ENCODE measurements around the gene TMEM8B.
"Not testable (repeated sequence)": the region's sequence is repeated elsewhere in the genome, so short reads cannot be mapped to it uniquely, and the experiment has no call there.

Gene TMEM8B

DNA sequence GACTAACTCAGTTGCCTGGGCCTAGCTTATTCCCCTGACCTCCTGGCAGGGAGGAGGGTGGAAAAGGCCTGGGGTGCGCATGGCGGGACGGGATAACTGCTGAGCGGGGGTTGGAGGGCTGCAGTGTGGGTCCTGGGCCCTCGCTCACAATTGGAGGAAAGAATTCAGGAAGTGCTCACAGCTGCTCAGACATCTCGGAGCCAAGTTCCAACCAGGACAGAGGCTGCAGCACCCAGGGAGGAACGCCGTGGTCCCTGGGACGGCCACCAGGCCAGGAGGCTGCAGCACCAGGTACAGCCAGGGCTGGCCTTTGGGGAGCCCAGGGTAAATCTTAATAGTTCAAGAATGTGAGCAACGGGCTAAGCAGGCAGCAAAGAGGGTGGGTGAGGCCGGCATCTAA is 80.2 kb downstream of the TMEM8B start, which contains the start of gene SPAAR:
Gene SPAAR (plus strand): TSS at position 217 of the 400 bp plus-strand sequence. CDS start 974 bp downstream, outside the sequence.
- DNase-seq, result no peak

DNA sequence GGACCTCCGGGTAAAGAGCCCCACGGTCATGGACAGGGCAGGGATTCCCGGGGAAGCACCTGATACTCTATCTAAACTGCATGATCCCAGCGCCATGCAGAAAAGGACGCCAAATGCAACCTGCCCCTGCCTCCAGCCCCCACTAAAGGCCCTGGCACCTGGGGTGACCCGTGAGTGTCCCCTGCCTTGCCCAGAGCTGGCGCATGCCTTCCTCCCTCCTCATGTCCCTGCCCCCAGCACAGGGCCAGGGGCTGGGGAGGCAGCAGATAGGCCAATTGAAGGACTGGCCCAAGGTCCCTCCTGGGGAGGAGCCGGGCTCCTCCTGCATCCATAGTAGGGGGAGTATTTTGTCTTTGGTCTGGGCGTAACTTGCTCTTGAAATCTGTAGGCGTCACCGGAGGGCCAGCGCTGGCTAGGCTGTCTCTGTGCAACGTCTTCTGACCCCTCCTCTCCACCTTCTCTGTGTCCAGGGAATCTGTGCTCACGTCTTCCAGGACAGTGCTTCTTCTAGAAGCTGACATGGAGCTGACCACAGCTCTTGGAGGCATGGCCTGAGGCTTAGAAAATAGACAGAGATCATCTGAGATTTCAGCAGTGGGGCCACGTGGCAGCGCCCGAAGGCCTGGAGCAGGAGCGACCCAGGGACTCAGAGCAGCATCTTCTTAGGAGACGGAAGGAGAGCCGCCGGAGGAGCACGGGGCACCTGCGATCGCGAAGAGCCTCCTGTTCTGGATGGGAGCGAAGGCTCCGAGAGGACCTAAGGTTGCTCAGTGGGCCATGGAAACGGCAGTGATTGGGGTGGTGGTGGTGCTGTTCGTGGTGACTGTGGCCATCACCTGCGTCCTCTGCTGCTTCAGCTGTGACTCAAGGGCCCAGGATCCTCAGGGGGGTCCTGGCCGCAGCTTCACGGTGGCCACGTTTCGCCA is 80.9 kb downstream of the TMEM8B start:
- no peak for DNase-seq

DNA sequence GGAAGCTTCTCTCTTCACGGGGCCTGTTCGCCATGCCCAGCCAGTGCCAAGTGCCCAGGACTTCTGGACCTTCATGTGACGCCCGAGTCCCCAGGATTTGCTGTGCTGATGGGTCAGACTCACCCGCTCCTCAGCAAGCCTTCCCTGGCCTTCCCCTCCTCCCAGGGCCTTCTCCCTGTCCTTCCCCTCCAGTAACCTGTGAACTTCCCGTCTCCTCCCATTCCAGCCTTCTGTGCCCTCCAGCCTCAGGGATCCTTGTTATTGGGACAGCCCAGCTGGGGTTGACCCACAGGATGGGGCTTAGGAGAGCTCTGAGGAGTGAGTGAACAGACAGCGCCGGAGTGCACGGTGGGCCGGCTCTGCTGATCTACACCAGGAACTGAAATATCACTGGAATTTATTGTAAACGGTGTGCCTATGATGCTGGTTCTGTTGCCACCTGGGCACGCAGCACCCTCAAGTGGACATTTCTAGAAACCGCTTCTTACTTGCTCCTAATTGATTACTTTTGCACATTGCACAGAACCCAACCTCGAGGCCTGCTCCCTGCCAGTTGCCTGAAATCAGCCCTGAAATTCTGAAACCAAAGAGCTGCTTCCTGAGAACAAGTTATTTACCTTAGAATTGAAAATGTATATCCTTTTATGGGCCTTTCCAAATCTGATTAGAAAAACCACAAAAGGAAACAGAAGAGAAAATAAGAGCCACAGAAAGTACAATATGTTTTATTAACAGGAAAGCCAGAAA is 81.8 kb downstream of the TMEM8B start:
- DNase-seq, result peak; percentile 76

DNA sequence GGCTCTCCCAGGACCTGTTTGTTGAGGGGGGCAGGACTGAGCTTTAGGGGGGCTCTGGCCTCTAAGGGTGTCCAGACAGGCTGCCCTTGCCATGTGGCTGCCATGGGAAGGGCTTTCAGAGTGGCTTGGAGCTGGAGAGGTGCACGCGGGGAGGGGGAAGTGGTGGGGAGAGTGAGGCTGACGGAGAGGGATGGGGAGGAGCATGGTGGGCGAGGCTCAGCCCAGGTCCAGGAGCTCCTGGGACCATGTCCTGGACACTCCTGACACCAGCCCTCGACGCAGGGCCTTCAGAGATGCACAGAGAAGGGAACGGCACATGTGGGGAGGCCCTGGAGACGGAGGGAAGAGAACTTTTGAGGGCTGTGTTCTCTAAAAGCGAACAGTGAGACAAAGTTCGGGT is 82.7 kb downstream of the TMEM8B start:
- DNase-seq, result no peak

DNA sequence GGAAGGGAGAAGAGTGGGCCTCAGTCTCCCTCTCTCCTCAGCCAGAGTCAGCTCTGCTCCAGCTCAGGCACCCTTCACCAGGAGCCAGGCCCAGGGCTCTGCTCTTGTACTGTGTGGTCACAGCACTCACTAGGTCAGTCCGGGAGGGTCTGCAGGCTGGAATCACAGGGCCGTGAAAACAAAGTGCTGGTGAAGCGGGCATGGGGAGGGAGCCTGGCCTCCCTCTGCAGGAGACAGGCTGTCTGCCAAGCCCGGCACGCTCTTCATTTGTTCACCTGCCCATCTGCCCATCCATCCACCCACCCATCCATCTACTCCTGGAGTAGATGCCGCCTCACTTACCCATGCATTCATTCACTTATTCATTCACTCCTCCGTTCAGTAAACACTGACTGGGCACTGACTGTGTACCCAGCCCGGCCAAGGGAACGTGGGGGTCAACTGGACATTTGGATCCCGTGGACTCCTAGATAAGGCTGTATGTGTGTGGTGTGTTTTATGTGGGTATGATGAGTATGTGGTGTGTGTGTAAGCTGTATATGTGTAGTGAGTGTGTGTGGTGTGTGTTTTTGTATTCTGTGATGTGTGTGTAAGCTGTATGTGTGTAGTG is 83.9 kb downstream of the TMEM8B start:
- no peak for DNase-seq

DNA sequence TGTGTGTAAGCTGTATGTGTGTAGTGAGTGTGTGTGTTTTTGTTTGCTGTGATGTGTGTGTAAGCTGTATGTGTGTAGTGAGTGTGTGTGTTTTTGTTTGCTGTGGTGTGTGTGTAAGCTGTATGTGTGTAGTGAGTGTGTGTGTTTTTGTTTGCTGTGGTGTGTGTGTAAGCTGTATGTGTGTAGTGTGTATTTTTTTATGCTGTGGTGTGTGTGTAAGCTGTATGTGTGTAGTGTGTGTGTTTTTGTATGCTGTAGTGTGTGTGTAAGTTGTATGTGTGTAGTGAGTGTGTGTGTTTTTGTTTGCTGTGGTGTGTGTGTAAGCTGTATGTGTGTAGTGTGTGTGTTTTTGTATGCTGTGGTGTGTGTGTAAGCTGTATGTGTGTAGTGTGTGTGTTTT is 84.4 kb downstream of the TMEM8B start:
- DNase-seq, result not testable (repeated sequence)

DNA sequence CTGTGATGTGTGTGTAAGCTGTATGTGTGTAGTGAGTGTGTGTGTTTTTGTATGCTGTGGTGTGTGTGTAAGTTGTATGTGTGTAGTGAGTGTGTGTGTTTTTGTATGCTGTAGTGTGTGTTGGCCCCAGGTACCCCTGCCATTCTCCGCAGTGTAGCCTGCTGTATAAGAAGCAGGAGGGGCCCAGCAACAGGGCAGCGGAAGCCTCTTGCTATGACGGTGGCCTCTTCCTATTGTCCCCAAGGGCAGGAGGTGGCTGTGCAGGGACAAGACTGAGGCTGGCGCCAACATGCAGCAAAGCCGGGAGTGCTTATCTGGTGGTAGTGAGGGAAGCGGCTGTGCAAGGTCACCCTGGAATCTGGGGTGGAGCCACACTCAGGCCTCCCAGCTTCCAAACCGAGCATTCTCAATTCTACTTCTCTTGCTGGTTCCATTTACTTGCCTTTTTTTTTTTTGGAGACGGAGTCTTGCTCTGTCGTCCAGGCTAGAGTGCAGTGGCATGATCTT is 85.3 kb downstream of the TMEM8B start:
- peak; percentile 38 for DNase-seq
